ENCODE results near the gene MKNK2. TPM values are rescaled to one million over a fixed set of nuclear protein-coding genes. Genes with fewer than 3 reads are reported as not detected.

The MKNK2 gene
- total and polyA plus RNA-seq, 2 of the 13 experiments (the other 11 are each of a cell fraction or from before 2014, with no cell fraction given), result 44.9 to 112 TPM

- TF ChIP-seq KDM5A (IDR thresholded peaks at IDR 0.05; ENCODE audit: borderline replicate concordance, low read length) (peak; percentile 81; the same call in 1 of the 2 replicates), BCL6 (CRISPR knock-in tag; IDR thresholded peaks at IDR 0.05) (no peak), ZNF337 (CRISPR knock-in tag; IDR thresholded peaks at IDR 0.05; ENCODE audit: borderline replicate concordance, low read depth) (no peak), KDM3A (CRISPR knock-in tag; IDR thresholded peaks at IDR 0.05; ENCODE audit: low read depth) (0 out of 2 replicates have a peak, but pooled peaks have one; percentile 61), PHF20 (CRISPR knock-in tag; IDR thresholded peaks at IDR 0.05) (peak; percentile 65; the same call in 1 of the 2 replicates), ZNF558 (CRISPR knock-in tag; IDR thresholded peaks at IDR 0.05; ENCODE audit: borderline replicate concordance) (no peak; the same call in 1 of the 2 replicates), SAFB2 (CRISPR knock-in tag; IDR thresholded peaks at IDR 0.05; ENCODE audit: borderline replicate concordance, low read depth) (no peak; the same call in 1 of the 2 replicates), MTERF4 (CRISPR knock-in tag; IDR thresholded peaks at IDR 0.05) (0 out of 2 replicates have a peak, but pooled peaks have one; percentile 18), ZNF761 (CRISPR knock-in tag; conservative IDR thresholded peaks at IDR 0.05) (peak; percentile 55; the same call in 1 of the 2 replicates), IKZF4 (CRISPR knock-in tag; IDR thresholded peaks at IDR 0.05; ENCODE audit: borderline replicate concordance, low read depth, not compliant biosample characterization) (no peak), KLF13 (CRISPR knock-in tag; IDR thresholded peaks at IDR 0.05) (no peak), ZNF547 (CRISPR knock-in tag; IDR thresholded peaks at IDR 0.05) (peak; percentile 83), DRAP1 (CRISPR knock-in tag; IDR thresholded peaks at IDR 0.05) (no peak), NFIC (IDR thresholded peaks at IDR 0.05; ENCODE audit: low read length) (no peak), ZKSCAN5 (CRISPR knock-in tag; IDR thresholded peaks at IDR 0.05) (no peak), ZNF317 (CRISPR knock-in tag; IDR thresholded peaks at IDR 0.05) (no peak), CCDC6 (CRISPR knock-in tag; IDR thresholded peaks at IDR 0.05) (0 out of 2 replicates have a peak, but pooled peaks have one; percentile 5), ZNF883 (CRISPR knock-in tag; IDR thresholded peaks at IDR 0.05; ENCODE audit: not compliant biosample characterization) (no peak), ZBTB25 (CRISPR knock-in tag; IDR thresholded peaks at IDR 0.05) (peak; percentile 84; the same call in 1 of the 2 replicates), IRF2 (CRISPR knock-in tag; IDR thresholded peaks at IDR 0.05) (peak; percentile 39; the same call in 1 of the 2 replicates), ZNF572 (CRISPR knock-in tag; IDR thresholded peaks at IDR 0.05) (no peak), CHD2 (IDR thresholded peaks at IDR 0.05; ENCODE audit: low read depth, low read length) (peak; percentile 89), ZNF367 (CRISPR knock-in tag; IDR thresholded peaks at IDR 0.05; ENCODE audit: borderline replicate concordance) (no peak), YEATS4 (CRISPR knock-in tag; IDR thresholded peaks at IDR 0.05; ENCODE audit: borderline replicate concordance) (peak; percentile 91), NAIF1 (CRISPR knock-in tag; IDR thresholded peaks at IDR 0.05; ENCODE audit: borderline replicate concordance) (no peak), HES4 (CRISPR knock-in tag; IDR thresholded peaks at IDR 0.05; ENCODE audit: borderline replicate concordance) (no peak; the same call in 1 of the 2 replicates), ZGPAT (CRISPR knock-in tag; IDR thresholded peaks at IDR 0.05) (peak; percentile 89), ATF7 (IDR thresholded peaks at IDR 0.05) (no peak), ATF7 (CRISPR knock-in tag; IDR thresholded peaks at IDR 0.05) (0 out of 2 replicates have a peak, but pooled peaks have one; percentile 64)
Observed at GRCh38 chr19:2096034-2096479, 45.0 kb upstream of the MKNK2 start, which contains the start of gene MOB3A (continued).

Data from HepG2 (cell line).